ENCODE data around the gene DNAJC4.

GRCh38 chr11:64235437-64236161 lies 5.3 kb downstream of the DNAJC4 start:
- TF ChIP-seq CTCF (IDR thresholded peaks at IDR 0.05) (no peak), POLR2A (IDR thresholded peaks at IDR 0.05) (no peak)

All from prostate gland (tissue), 2 donors.